Spleen (tissue), 7 donors: ENCODE results near the gene SHKBP1.
A peak's percentile ranks its signal among the peaks of the same experiment; 100 is the strongest.

Experiments used
- POLR2AphosphoS5 ChIP-seq, 3 donors: sonication (generic); formaldehyde crosslinking; IDR thresholded peaks; one replicate each; pipeline ENCODE4 v1.5.1; 2017; ENCODE audit warnings: antibody characterized with exemption in 3 of 3
- TF ChIP-seq, protein P1 (sequence below), 11 experiments: fragments of 200-600 bp in 7 of 11; fragments of 450-650 bp in 4 of 11; sonication (generic) in 4 of 11; IDR thresholded peaks in 8 of 11; conservative IDR thresholded peaks in 3 of 11; 1 replicate in 7 of 11; 2 replicates in 4 of 11; pipeline versions ENCODE4 v1.4.0 to v1.8.0; 2016 to 2021; ENCODE audit warnings: antibody characterized with exemption in 11 of 11, inconsistent platforms in 4 of 11, mild to moderate bottlenecking in 1 of 11
- donor health status: DM: no; HTN: no; CAD: no; lungs with moderate emphysema.
- donor health status: DM: no; HTN: no; CAD: no.
- donor health status: DM: no; HTN: no; CAD: no.

DNA sequence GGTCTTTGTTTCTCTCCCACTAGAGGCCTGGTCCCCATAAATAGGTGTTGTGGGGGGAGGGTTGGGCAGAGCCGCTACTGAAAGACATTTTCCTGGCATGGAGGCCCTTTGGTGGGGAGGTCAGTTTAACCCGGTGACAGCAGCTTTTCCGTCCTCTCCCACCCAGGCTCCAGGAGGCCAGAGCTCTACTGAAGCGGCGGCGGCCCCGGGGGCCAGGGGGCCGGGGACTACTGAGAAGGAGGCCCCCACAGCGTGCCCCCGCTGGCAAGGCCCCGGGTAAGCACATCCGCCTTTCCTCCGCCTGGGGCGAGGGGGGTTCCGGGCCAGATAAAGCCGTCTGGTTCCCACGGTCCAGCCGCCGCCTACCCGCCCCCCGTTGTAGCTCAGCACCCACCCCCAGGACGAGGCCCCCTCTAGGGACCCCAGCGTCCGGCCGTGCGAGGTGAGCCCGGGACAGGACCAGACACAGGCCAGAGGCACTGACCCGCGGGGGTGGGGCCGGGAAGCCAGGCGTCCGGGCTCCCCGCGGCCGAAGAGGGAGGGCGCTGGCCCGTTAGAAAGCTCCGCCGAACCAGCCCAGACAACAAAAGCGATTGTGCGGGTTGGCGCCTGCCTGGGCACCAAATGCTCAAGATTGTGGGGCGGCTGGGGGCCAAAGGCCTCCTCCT, 23.4 kb downstream of the SHKBP1 start:
- peak in 1 of 3 donors; percentile 20 for TF ChIP-seq POLR2AphosphoS5 (IDR thresholded peaks at IDR 0.05)
- TF ChIP-seq, protein P1, sequence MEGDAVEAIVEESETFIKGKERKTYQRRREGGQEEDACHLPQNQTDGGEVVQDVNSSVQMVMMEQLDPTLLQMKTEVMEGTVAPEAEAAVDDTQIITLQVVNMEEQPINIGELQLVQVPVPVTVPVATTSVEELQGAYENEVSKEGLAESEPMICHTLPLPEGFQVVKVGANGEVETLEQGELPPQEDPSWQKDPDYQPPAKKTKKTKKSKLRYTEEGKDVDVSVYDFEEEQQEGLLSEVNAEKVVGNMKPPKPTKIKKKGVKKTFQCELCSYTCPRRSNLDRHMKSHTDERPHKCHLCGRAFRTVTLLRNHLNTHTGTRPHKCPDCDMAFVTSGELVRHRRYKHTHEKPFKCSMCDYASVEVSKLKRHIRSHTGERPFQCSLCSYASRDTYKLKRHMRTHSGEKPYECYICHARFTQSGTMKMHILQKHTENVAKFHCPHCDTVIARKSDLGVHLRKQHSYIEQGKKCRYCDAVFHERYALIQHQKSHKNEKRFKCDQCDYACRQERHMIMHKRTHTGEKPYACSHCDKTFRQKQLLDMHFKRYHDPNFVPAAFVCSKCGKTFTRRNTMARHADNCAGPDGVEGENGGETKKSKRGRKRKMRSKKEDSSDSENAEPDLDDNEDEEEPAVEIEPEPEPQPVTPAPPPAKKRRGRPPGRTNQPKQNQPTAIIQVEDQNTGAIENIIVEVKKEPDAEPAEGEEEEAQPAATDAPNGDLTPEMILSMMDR (IDR thresholded peaks at IDR 0.05 in 8 of 11, conservative IDR thresholded peaks at IDR 0.05 in 3 of 11), result no peak
